Endothelial cell of umbilical vein (primary cell): Measurements from ENCODE around the gene ANK2. TPM values are rescaled to one million over a fixed set of nuclear protein-coding genes. Genes with fewer than 3 reads are reported as not detected.

ENCODE experiments used
- BruUV-seq: library from RNA; stranded (reverse); fragments of 400-500 nt; replicated peaks from 2 replicates; lab custom pipeline; 2021; lab: Mats Ljungman, UMichigan
- CTCF ChIA-PET: fragments of 300-600, 350-600 bp; sonication (Branson Sonifier 250); formaldehyde crosslinking; loops from one replicate; lab custom pipeline; 2021; ENCODE audit warnings: antibody characterized with exemption, inconsistent platforms; lab: Charles Lee
- POLR2A ChIA-PET: fragments of 300-600, 350-600 bp; sonication (Branson Sonifier 250); formaldehyde crosslinking; loops from one replicate; lab custom pipeline; 2021; ENCODE audit warnings: antibody characterized with exemption, inconsistent platforms; lab: Charles Lee
- DNase-seq: peaks from one replicate; pipeline ENCODE4 v3.0.0-alpha.2; 2011; ENCODE audit warnings: low read depth, low spot score
- FAIRE-seq: peaks from 2 replicates; lab custom pipeline; 2011; peaks lifted over from hg19 to GRCh38; lab: Jason Lieb, UNC
- H2AFZ ChIP-seq: 2 replicates; pipeline ENCODE4 v1.6.0; 2012; ENCODE audit warnings: low read depth, low read length, control low read depth, inconsistent platforms
- H3K27ac ChIP-seq: 2 replicates; pipeline ENCODE4 v1.5.1; 2011; ENCODE audit warnings: low read depth, mild to moderate bottlenecking, control low read depth, low read length, moderate library complexity; ENCODE audit not compliant: insufficient read depth
- H3K27me3 ChIP-seq, 2 experiments: 2 replicates each; pipeline versions ENCODE4 v1.6.0 to v1.6.1; 2011; ENCODE audit warnings: low read length in 2 of 2, mixed read lengths in 1 of 2; ENCODE audit not compliant: control insufficient read depth in 2 of 2, insufficient read depth in 2 of 2
- H3K36me3 ChIP-seq, 2 experiments: 2 replicates in 1 of 2; 3 replicates in 1 of 2; pipeline ENCODE4 v1.5.1; 2011; ENCODE audit warnings: low read length in 2 of 2, mild to moderate bottlenecking in 1 of 2, moderate library complexity in 1 of 2; ENCODE audit not compliant: control insufficient read depth in 2 of 2, insufficient read depth in 2 of 2; ENCODE audit errors: extremely low read depth in 1 of 2
- H3K4me1 ChIP-seq: 3 replicates; pipeline ENCODE4 v1.5.1; 2011; ENCODE audit warnings: mild to moderate bottlenecking, low read length; ENCODE audit not compliant: control insufficient read depth, insufficient read depth; ENCODE audit errors: extremely low read depth
- H3K4me2 ChIP-seq: 2 replicates; pipeline ENCODE4 v1.6.1; 2011; ENCODE audit warnings: low read length, control low read depth, mixed read lengths; ENCODE audit not compliant: insufficient read depth
- H3K4me3 ChIP-seq, 3 experiments: fragments of 200-600 bp in 1 of 3; sonication (generic), shearing (Covaris generic) in 1 of 3; replicated peaks in 1 of 3; 2 replicates each; pipeline ENCODE4 v1.5.1; 2011 to 2016; ENCODE audit warnings: control low read depth in 3 of 3, low read length in 3 of 3, mild to moderate bottlenecking in 2 of 3, inconsistent platforms in 1 of 3, low read depth in 1 of 3, moderate library complexity in 1 of 3; ENCODE audit not compliant: insufficient read depth in 1 of 3
- H3K79me2 ChIP-seq: 2 replicates; pipeline ENCODE4 v1.6.0; 2012; ENCODE audit warnings: low read length, inconsistent platforms; ENCODE audit not compliant: control insufficient read depth, insufficient read depth
- H3K9ac ChIP-seq: replicated peaks from 2 replicates; pipeline ENCODE3; 2011; ENCODE audit warnings: low read length, control low read depth; ENCODE audit not compliant: insufficient read depth; ENCODE audit errors: extremely low read depth
- H3K9me1 ChIP-seq: replicated peaks from 3 replicates; pipeline ENCODE4 v1.6.0; 2011; ENCODE audit warnings: mild to moderate bottlenecking, low read length; ENCODE audit not compliant: control insufficient read depth, insufficient read depth; ENCODE audit errors: extremely low read depth
- H3K9me3 ChIP-seq: replicated peaks from 2 replicates; pipeline ENCODE4 v1.5.1; 2012; ENCODE audit warnings: low read length, inconsistent platforms; ENCODE audit not compliant: control insufficient read depth, insufficient read depth
- H4K20me1 ChIP-seq: replicated peaks from 2 replicates; pipeline ENCODE3; 2011; ENCODE audit warnings: mild to moderate bottlenecking, low read length; ENCODE audit not compliant: control insufficient read depth, insufficient read depth; ENCODE audit errors: extremely low read depth
- CTCF ChIP-seq, 2 donors: IDR thresholded peaks; 1 replicate in 1 of 2; 2 replicates in 1 of 2; pipeline ENCODE4 v1.5.1; 2011; ENCODE audit warnings: low read length in 2 of 2, mild to moderate bottlenecking in 2 of 2, moderate library complexity in 2 of 2, control low read depth in 1 of 2, inconsistent platforms in 1 of 2, low read depth in 1 of 2; ENCODE audit not compliant: insufficient read depth in 1 of 2; ENCODE audit errors: extremely low read depth in 1 of 2
- EZH2 ChIP-seq: IDR thresholded peaks from 2 replicates; pipeline ENCODE4 v1.6.1; 2012; ENCODE audit warnings: borderline replicate concordance, low read depth, mild to moderate bottlenecking, moderate library complexity, low read length, inconsistent platforms; ENCODE audit not compliant: severe bottlenecking
- FOS ChIP-seq: IDR thresholded peaks from 2 replicates; pipeline ENCODE4 v1.6.1; 2011; ENCODE audit warnings: mild to moderate bottlenecking, low read length, moderate library complexity, borderline replicate concordance; ENCODE audit not compliant: insufficient read depth
- GATA2 ChIP-seq: IDR thresholded peaks from 2 replicates; pipeline ENCODE4 v1.7.0; 2011; ENCODE audit warnings: low read depth, mild to moderate bottlenecking, moderate library complexity, mixed read lengths, low read length; ENCODE audit not compliant: insufficient read length, insufficient read depth
- JUN ChIP-seq: IDR thresholded peaks from 2 replicates; pipeline ENCODE4 v1.6.1; 2011; ENCODE audit warnings: borderline replicate concordance, low read depth; ENCODE audit not compliant: insufficient read length, insufficient read depth
- MAX ChIP-seq: IDR thresholded peaks from 2 replicates; pipeline ENCODE4 v1.6.1; 2011; ENCODE audit not compliant: insufficient read depth, insufficient read length
- MYC ChIP-seq: IDR thresholded peaks from one replicate; pipeline ENCODE4 v1.6.1; 2011; ENCODE audit warnings: mild to moderate bottlenecking, low read depth, low read length
- POLR2A ChIP-seq: IDR thresholded peaks from 2 replicates; pipeline ENCODE4 v1.6.1; 2012; ENCODE audit warnings: low read depth, mild to moderate bottlenecking, control low read depth, low read length
- POLR2AphosphoS5 ChIP-seq: IDR thresholded peaks from 2 replicates; pipeline ENCODE4 v1.6.1; 2012; ENCODE audit warnings: low read depth, mild to moderate bottlenecking, control low read depth, low read length, moderate library complexity; ENCODE audit not compliant: insufficient read depth
- dilution Hi-C: fragments of 300-500 bp; cut with MboI; formaldehyde crosslinking; loops from one replicate; pipeline ENCODE4 v1.15.0; 2019; ENCODE audit warnings: low sequenced_read_pairs; ENCODE audit not compliant: extremely low pct_ligation_motif_present
- intact Hi-C: fragments of 100-400 bp; cut with micrococcal nuclease; formaldehyde crosslinking; loops from one replicate; pipeline ENCODE4 v1.10.0; 2022
- polyA plus RNA-seq, 4 experiments: library from polyadenylated mRNA; depleted of rRNA in 3 of 4; stranded (reverse) in 3 of 4; unstranded in 1 of 4; fragments of >200 nt; gene quantifications; 2 replicates each; pipeline versions ENCODE4 v1.2.1 to v1.2.3, GENCODE V29; 2011 to 2012; ENCODE audit warnings: missing spikeins in 1 of 4
- total RNA-seq: library from RNA; stranded (reverse); gene quantifications from 2 replicates; pipeline ENCODE4 v1.2.3, GENCODE V29; 2021

Gene ANK2
- total and polyA plus RNA-seq, 2 donors (not counting 3 experiments of a cell fraction or from before 2014, with no cell fraction given): not detected

- Histone ChIP-seq H3K79me2 (no peaks in the 10 kb centered on the region), H2AFZ (no peak overlapping the region), H3K27me3 (no peaks in the 10 kb centered on the region), H4K20me1 (no peaks in the 10 kb centered on the region), H3K36me3 (no peaks in the 10 kb centered on the region), H3K9me1 (no peaks in the 10 kb centered on the region), H3K4me1 (no peaks in the 10 kb centered on the region), H3K4me2 (no peak overlapping the region), H3K9ac (no peak overlapping the region), H3K9me3 (no peaks in the 10 kb centered on the region), H3K4me3 (no peak overlapping the region), H3K27ac (no peak overlapping the region)
- DNase-seq (no peak), FAIRE-seq (no peak)
- dilution Hi-C loops (no loop called here), intact Hi-C loops (no loop called here)
- no peak for TF ChIP-seq POLR2AphosphoS5
- no peak for TF ChIP-seq CTCF (IDR thresholded peaks at IDR 0.05; ENCODE audit: extremely low read depth in 1 of 2, insufficient read depth in 1 of 2, low read depth in 1 of 2, low read length in 2 of 2)
- TF ChIP-seq GATA2: no peak
- no peak for TF ChIP-seq MAX
- no peak for TF ChIP-seq EZH2
- no peak for TF ChIP-seq FOS
- no peak for TF ChIP-seq JUN
- no peak for TF ChIP-seq POLR2A
- no peak for TF ChIP-seq MYC
- no TSS peak for BruUV-seq
- CTCF ChIA-PET: no interaction called here
- POLR2A ChIA-PET: no interaction called here
These were observed 24.0 kb upstream of the ANK2 start for GRCh38 chr4:113025416-113025815.
